Right lobe of liver (tissue), 4 donors: ENCODE data around the gene ALPL.

Experiments used
- POLR2A ChIP-seq: fragments of 450-650 bp; IDR thresholded peaks from one replicate; pipeline ENCODE4 v1.6.1; 2017; ENCODE audit warnings: antibody characterized with exemption, mild to moderate bottlenecking
- TF ChIP-seq, protein P1 (sequence below), 4 donors: fragments of 200-600 bp in 3 of 4; fragments of 450-650 bp in 1 of 4; IDR thresholded peaks; one replicate each; pipeline versions ENCODE4 v1.5.1 to v1.8.0; 2016 to 2022; ENCODE audit warnings: antibody characterized with exemption in 4 of 4, mild to moderate bottlenecking in 2 of 4
- donor health status: DM: no; HTN: no; CAD: no.
- donor health status: DM: no; HTN: no; CAD: no.
- donor health status: DM: no; HTN: yes; CAD: no.

- no peak for TF ChIP-seq POLR2A
- TF ChIP-seq, protein P1, sequence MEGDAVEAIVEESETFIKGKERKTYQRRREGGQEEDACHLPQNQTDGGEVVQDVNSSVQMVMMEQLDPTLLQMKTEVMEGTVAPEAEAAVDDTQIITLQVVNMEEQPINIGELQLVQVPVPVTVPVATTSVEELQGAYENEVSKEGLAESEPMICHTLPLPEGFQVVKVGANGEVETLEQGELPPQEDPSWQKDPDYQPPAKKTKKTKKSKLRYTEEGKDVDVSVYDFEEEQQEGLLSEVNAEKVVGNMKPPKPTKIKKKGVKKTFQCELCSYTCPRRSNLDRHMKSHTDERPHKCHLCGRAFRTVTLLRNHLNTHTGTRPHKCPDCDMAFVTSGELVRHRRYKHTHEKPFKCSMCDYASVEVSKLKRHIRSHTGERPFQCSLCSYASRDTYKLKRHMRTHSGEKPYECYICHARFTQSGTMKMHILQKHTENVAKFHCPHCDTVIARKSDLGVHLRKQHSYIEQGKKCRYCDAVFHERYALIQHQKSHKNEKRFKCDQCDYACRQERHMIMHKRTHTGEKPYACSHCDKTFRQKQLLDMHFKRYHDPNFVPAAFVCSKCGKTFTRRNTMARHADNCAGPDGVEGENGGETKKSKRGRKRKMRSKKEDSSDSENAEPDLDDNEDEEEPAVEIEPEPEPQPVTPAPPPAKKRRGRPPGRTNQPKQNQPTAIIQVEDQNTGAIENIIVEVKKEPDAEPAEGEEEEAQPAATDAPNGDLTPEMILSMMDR (IDR thresholded peaks at IDR 0.05), result no peak
Observed at GRCh38 chr1:21607549-21608529, 98.6 kb downstream of the ALPL start.
